ENCODE results near the gene SGTB. TPM values are rescaled to one million over a fixed set of nuclear protein-coding genes. Genes with fewer than 3 reads are reported as not detected.

The SGTB gene
- total and polyA plus RNA-seq, 2 of the 8 experiments (the other 6 are each of a cell fraction or from before 2014, with no cell fraction given), result 2.2 to 18.7 TPM

GRCh38 chr5:65767565-65767964, 45.7 kb upstream of the SGTB start:
- peaks cover 2 to 27% (median 10%) of the 10 kb centered on the region in 4 experiments; a peak in 7 of 8 replicates for H3K36me3 ChIP-seq (ENCODE audit: control insufficient read depth in 2 of 4, insufficient read depth in 4 of 4, low read length in 3 of 4)
- POLR2A ChIA-PET (ENCODE audit: partially characterized antibody), result interaction anchor here (1.2 to 1.3 kb wide), 2 partner anchors 8 to 12 kb away, joined by 3 read pairs; no protein-coding TSS in a partner anchor
- H3K4ac ChIP-seq (replicated peaks; ENCODE audit: insufficient read length, low read depth, low read length), result no peak overlapping the region
- H2BK20ac ChIP-seq (ENCODE audit: low read length), result no peak overlapping the region
- H4K91ac ChIP-seq (replicated peaks; ENCODE audit: insufficient read length, low read length), result no peak overlapping the region
- H3K9ac ChIP-seq (replicated peaks in 1 of 4; ENCODE audit: extremely low read depth in 1 of 4, low read depth in 3 of 4, low read length in 3 of 4), result no peak overlapping the region
- 0 out of 2 replicates have a peak, but pooled peaks cover 2% of the 10 kb centered on the region for H3K79me1 ChIP-seq (ENCODE audit: low read depth, low read length)
- H2BK12ac ChIP-seq (ENCODE audit: low read depth, low read length), result no peak overlapping the region
- no peak overlapping the region for H2BK5ac ChIP-seq (ENCODE audit: low read depth, low read length)
- H2AK5ac ChIP-seq (ENCODE audit: low read depth, low read length), result no peak overlapping the region
- H3K27me3 ChIP-seq (replicated peaks in 1 of 4; ENCODE audit: control insufficient read depth in 3 of 4, extremely low read depth in 1 of 4, insufficient read depth in 3 of 4, low read length in 3 of 4), result no peaks in the 10 kb centered on the region
- no peak overlapping the region for H3K14ac ChIP-seq (ENCODE audit: insufficient read length)
- H3K56ac ChIP-seq (replicated peaks; ENCODE audit: insufficient read length, low read depth, low read length), result no peak overlapping the region
- H3K4me3 ChIP-seq (ENCODE audit: extremely low read depth in 1 of 4, insufficient read depth in 2 of 4, low read depth in 3 of 4, low read length in 4 of 4), result no peak overlapping the region
- CTCF ChIA-PET (ENCODE audit: partially characterized antibody), result interaction anchor here (0.9 kb wide), 1 partner anchor 25 kb away, joined by 3 read pairs; no protein-coding TSS in a partner anchor
- WGBS, 2 experiments (ENCODE audit: extremely low coverage in 1 of 2, insufficient coverage in 1 of 2, insufficient read length in 1 of 2, insufficient replicate concordance in 2 of 2, low coverage in 1 of 2, low lambda C conversion rate in 2 of 2, missing lambda C conversion rate in 1 of 2), result 80% methylated on average over 1 of the region's 1 CpG; no CpG with 5 or more reads in 1 of the 2 experiments
- H3K23me2 ChIP-seq (ENCODE audit: low read depth, low read length), result no peaks in the 10 kb centered on the region
- no peaks in the 10 kb centered on the region for H3K9me3 ChIP-seq (ENCODE audit: insufficient read depth in 2 of 2, low read depth in 1 of 2, low read length in 1 of 2)
- DNase-seq (ENCODE audit: low read depth in 1 of 2, low spot score in 2 of 2), result no peak
- no peak overlapping the region for H4K8ac ChIP-seq (ENCODE audit: extremely low read depth, insufficient read depth, low read length)
- H2BK120ac ChIP-seq (replicated peaks; ENCODE audit: low read depth, low read length), result no peak overlapping the region
- H3K18ac ChIP-seq (ENCODE audit: extremely low read depth, low read length), result no peak overlapping the region
- no peak overlapping the region for H3K27ac ChIP-seq (ENCODE audit: low read depth, low read length)
- H3K4me2 ChIP-seq (ENCODE audit: insufficient read depth in 1 of 2, low read depth in 2 of 2, low read length in 2 of 2), result no peak overlapping the region
- H4K20me1 ChIP-seq (replicated peaks in 1 of 2; ENCODE audit: control insufficient read depth in 1 of 2, insufficient read depth in 2 of 2, low read length in 2 of 2), result peaks cover 0 to 3% of the 10 kb centered on the region in 2 experiments
- FAIRE-seq, result no peak
- no peak overlapping the region for H2BK15ac ChIP-seq (ENCODE audit: low read length)
- H3K79me2 ChIP-seq (ENCODE audit: control insufficient read depth in 1 of 2, insufficient read depth in 2 of 2, low read length in 2 of 2), result no peaks in the 10 kb centered on the region
- H3K23ac ChIP-seq (ENCODE audit: insufficient read length), result no peak overlapping the region
- H3K4me1 ChIP-seq (replicated peaks in 1 of 4; ENCODE audit: control insufficient read depth in 3 of 4, insufficient read depth in 4 of 4, low read length in 3 of 4), result peaks cover 0 to 5% (median 0%) of the 10 kb centered on the region in 4 experiments; a peak in 2 of 7 replicates
- no peak overlapping the region for H4K5ac ChIP-seq (ENCODE audit: insufficient read length, low read depth, low read length)
- H2AFZ ChIP-seq (ENCODE audit: low read length), result no peak overlapping the region
- TF ChIP-seq BRCA1 (IDR thresholded peaks at IDR 0.05; ENCODE audit: low read depth, low read length) (no peak), RXRA (IDR thresholded peaks at IDR 0.05; ENCODE audit: insufficient read depth, low read depth, low read length) (no peak), NRF1 (IDR thresholded peaks at IDR 0.05; ENCODE audit: low read depth, low read length) (no peak), JUND (IDR thresholded peaks at IDR 0.05; ENCODE audit: low read length) (no peak), TEAD4 (IDR thresholded peaks at IDR 0.05; ENCODE audit: low read depth, low read length) (no peak), TBP (IDR thresholded peaks at IDR 0.05; ENCODE audit: low read depth, low read length) (no peak), HDAC6 (IDR thresholded peaks at IDR 0.05; ENCODE audit: low read depth, low read length) (no peak), JUN (IDR thresholded peaks at IDR 0.05; ENCODE audit: low read depth, low read length) (no peak), ATF3 (IDR thresholded peaks at IDR 0.05; ENCODE audit: insufficient read depth, low read depth, low read length) (no peak), GABPA (IDR thresholded peaks at IDR 0.05; ENCODE audit: borderline replicate concordance, insufficient read depth, low read length) (no peak), ZNF274 (IDR thresholded peaks at IDR 0.05; ENCODE audit: borderline replicate concordance, extremely low read depth, low read length) (no peak), MAFK (IDR thresholded peaks at IDR 0.05; ENCODE audit: low read depth, low read length) (no peak), EZH2 (IDR thresholded peaks at IDR 0.05; ENCODE audit: low read depth, low read length, severe bottlenecking) (no peak), TAF7 (optimal IDR thresholded peaks at IDR 0.05; ENCODE audit: borderline replicate concordance, low read depth, low read length) (no peak)
